HG02870 (cell line): ENCODE measurements around the gene INAFM2.

Experiments used
- ATAC-seq: cut with Tn5 transposase; IDR thresholded peaks from one replicate; pipeline ENCODE4 v1.9.1; 2021; ENCODE audit warnings: mild to moderate bottlenecking, moderate library complexity; ENCODE audit not compliant: unreplicated experiment

Gene INAFM2

GRCh38 chr15:40358471-40359353, 35.2 kb downstream of the INAFM2 start:
- ATAC-seq = no peak

GRCh38 chr15:40360015-40360414, 36.5 kb downstream of the INAFM2 start:
- ATAC-seq = no peak

- ATAC-seq = no peak
Measured at GRCh38 chr15:40361640-40362039, 38.1 kb downstream of the INAFM2 start.

- no peak for ATAC-seq
Measured at GRCh38 chr15:40363611-40364010, 40.1 kb downstream of the INAFM2 start.

GRCh38 chr15:40364251-40364650, 40.8 kb downstream of the INAFM2 start:
- ATAC-seq = no peak

GRCh38 chr15:40365016-40365415, 41.5 kb downstream of the INAFM2 start:
- no peak for ATAC-seq

- no peak for ATAC-seq
Measured at GRCh38 chr15:40365624-40366456, 42.3 kb downstream of the INAFM2 start.

- ATAC-seq = no peak
Measured at GRCh38 chr15:40366457-40367370, 43.2 kb downstream of the INAFM2 start.

GRCh38 chr15:40367371-40367685, 43.8 kb downstream of the INAFM2 start:
- ATAC-seq = no peak

GRCh38 chr15:40367686-40368611, 44.5 kb downstream of the INAFM2 start:
- peak; percentile 72 for ATAC-seq

- no peak for ATAC-seq
Measured at GRCh38 chr15:40368719-40369473, 45.4 kb downstream of the INAFM2 start.

GRCh38 chr15:40369474-40369869, 46.0 kb downstream of the INAFM2 start:
- ATAC-seq = no peak

GRCh38 chr15:40369971-40370370, 46.5 kb downstream of the INAFM2 start:
- ATAC-seq = no peak

- ATAC-seq = no peak
Measured at GRCh38 chr15:40372981-40373380, 49.5 kb downstream of the INAFM2 start.
